Activated CD8-positive, alpha-beta T cell treated with anti-CD3 and anti-CD28 coated beads for 36 hours (primary cell): ENCODE measurements around the gene GDPGP1. TPM values are rescaled to one million over a fixed set of nuclear protein-coding genes. Genes with fewer than 3 reads are reported as not detected.

ENCODE experiments used
- ATAC-seq: fragments of 200-7000 bp; cut with Tn5 transposase; one replicate; pipeline ENCODE4 v1.10.0; 2021; ENCODE audit warnings: mild to moderate bottlenecking, moderate library complexity
- CTCF ChIA-PET: fragments of 350-600 bp; sonication (Branson Sonifier 250); formaldehyde crosslinking; loops from one replicate; lab custom pipeline; 2021; ENCODE audit warnings: antibody characterized with exemption; lab: Charles Lee
- POLR2A ChIA-PET: fragments of 350-600 bp; sonication (Branson Sonifier 250); formaldehyde crosslinking; loops from one replicate; lab custom pipeline; 2021; ENCODE audit warnings: antibody characterized with exemption; lab: Charles Lee
- DNase-seq: peaks from one replicate; pipeline ENCODE4 v3.0.0-alpha.2; 2020
- H3K27ac Mint-ChIP-seq: one replicate; pipeline ENCODE4 v1.8.0; 2021; ENCODE audit warnings: mild to moderate bottlenecking, mixed read lengths
- H3K27me3 Mint-ChIP-seq: one replicate; pipeline ENCODE4 v1.8.0; 2021; ENCODE audit warnings: mixed read lengths
- H3K36me3 Mint-ChIP-seq: one replicate; pipeline ENCODE4 v1.8.0; 2021; ENCODE audit warnings: low read depth, mixed read lengths
- H3K4me1 Mint-ChIP-seq: one replicate; pipeline ENCODE4 v1.8.0; 2021; ENCODE audit warnings: low read depth, mixed read lengths
- H3K4me3 Mint-ChIP-seq: one replicate; pipeline ENCODE4 v1.8.0; 2021; ENCODE audit warnings: mild to moderate bottlenecking, moderate library complexity, mixed read lengths
- H3K9me3 Mint-ChIP-seq: one replicate; pipeline ENCODE4 v1.8.0; 2021; ENCODE audit warnings: mixed read lengths
- CTCF ChIP-seq: fragments of 200-600 bp; IDR thresholded peaks from one replicate; pipeline ENCODE4 v1.8.0; 2022; ENCODE audit warnings: antibody characterized with exemption, mild to moderate bottlenecking
- intact Hi-C: fragments of 100-400 bp; cut with micrococcal nuclease; formaldehyde crosslinking; loops from one replicate; pipeline ENCODE4 v1.10.0; 2022
- total RNA-seq, 2 experiments: library from RNA; stranded (reverse); gene quantifications; one replicate each; pipeline ENCODE4 v1.2.3, GENCODE V29; 2021

The GDPGP1 gene
- total RNA-seq, 2 experiments from 2014 or later: 5.2 to 6.4 TPM

GRCh38 chr15:90201130-90201943, 32.7 kb upstream of the GDPGP1 start, which contains the start of gene SEMA4B:
Gene SEMA4B (plus strand): TSS chr15:90201330. CDS start chr15:90201579, 249 bp downstream.
- DNase-seq (peak; percentile 76), ATAC-seq (peak; percentile 92)
- H3K36me3 Mint-ChIP-seq: no peaks in the 10 kb centered on the region
- peaks cover 15% of the 10 kb centered on the region for H3K4me1 Mint-ChIP-seq
- H3K27me3 Mint-ChIP-seq: no peaks in the 10 kb centered on the region
- no peak for TF ChIP-seq CTCF
- POLR2A ChIA-PET: interaction anchor here (0.6 to 1.6 kb wide), 5 partner anchors 11 to 101 kb away, joined by 3 to 6 read pairs (median 3); partner anchors contain the start of genes CIB1 and GDPGP1
- intact Hi-C loops: no loop called here
- CTCF ChIA-PET: interaction anchor here (1.0 to 1.7 kb wide), 7 partner anchors 9 to 100 kb away, joined by 3 to 8 read pairs (median 5); no protein-coding TSS in a partner anchor
- H3K4me3 Mint-ChIP-seq: peak within 1 kb of the TSS; percentile 76
- H3K9me3 Mint-ChIP-seq: no peaks in the 10 kb centered on the region
- peak within 1 kb of the TSS; percentile 71 for H3K27ac Mint-ChIP-seq

GRCh38 chr15:90201944-90202375, 32.0 kb upstream of the GDPGP1 start:
- peak overlapping the region; percentile 72 for H3K4me3 Mint-ChIP-seq
- no peaks in the 10 kb centered on the region for H3K27me3 Mint-ChIP-seq
- intact Hi-C loops: no loop called here
- CTCF ChIA-PET: interaction anchor here (1.5 to 1.7 kb wide), 3 partner anchors 10 to 50 kb away, joined by 3 to 8 read pairs (median 5); no protein-coding TSS in a partner anchor
- ATAC-seq (no peak), DNase-seq (no peak)
- TF ChIP-seq CTCF: no peak
- H3K4me1 Mint-ChIP-seq: peaks cover 15% of the 10 kb centered on the region
- no peaks in the 10 kb centered on the region for H3K9me3 Mint-ChIP-seq
- no peaks in the 10 kb centered on the region for H3K36me3 Mint-ChIP-seq
- no peak overlapping the region for H3K27ac Mint-ChIP-seq
- POLR2A ChIA-PET: interaction anchor here (0.6 to 1.8 kb wide), 7 partner anchors 11 to 102 kb away, joined by 3 to 6 read pairs (median 3); partner anchors contain the start of genes CIB1 and GDPGP1

- POLR2A ChIA-PET: interaction anchor here (1.6 to 1.8 kb wide), 3 partner anchors 29 to 60 kb away, joined by 4 to 6 read pairs (median 6); partner anchors contain the start of genes CIB1 and GDPGP1
- intact Hi-C loops: no loop called here
- peaks cover 15% of the 10 kb centered on the region for H3K4me1 Mint-ChIP-seq
- no peaks in the 10 kb centered on the region for H3K36me3 Mint-ChIP-seq
- H3K9me3 Mint-ChIP-seq: no peaks in the 10 kb centered on the region
- peak overlapping the region; percentile 68 for H3K4me3 Mint-ChIP-seq
- ATAC-seq (no peak), DNase-seq (no peak)
- CTCF ChIA-PET: interaction anchor here (1.1 to 1.3 kb wide), 2 partner anchors 17 to 442 kb away, joined by 3 to 6 read pairs; no protein-coding TSS in a partner anchor
- no peak overlapping the region for H3K27ac Mint-ChIP-seq
- no peaks in the 10 kb centered on the region for H3K27me3 Mint-ChIP-seq
- no peak for TF ChIP-seq CTCF
Observed at GRCh38 chr15:90202929-90203328, 31.1 kb upstream of the GDPGP1 start.

- TF ChIP-seq CTCF: no peak
- Mint-ChIP-seq H3K27ac (no peak overlapping the region), H3K9me3 (no peaks in the 10 kb centered on the region), H3K4me3 (no peak overlapping the region), H3K4me1 (peaks cover 15% of the 10 kb centered on the region), H3K27me3 (no peaks in the 10 kb centered on the region), H3K36me3 (no peaks in the 10 kb centered on the region)
- intact Hi-C loops: no loop called here
- CTCF ChIA-PET: interaction anchor here (1.1 to 1.3 kb wide), 2 partner anchors 16 to 443 kb away, joined by 3 to 6 read pairs; no protein-coding TSS in a partner anchor
- POLR2A ChIA-PET: interaction anchor here (1.7 to 1.8 kb wide), 2 partner anchors 30 to 61 kb away, joined by 4 to 6 read pairs; partner anchors contain the start of genes CIB1 and GDPGP1
- no peak for ATAC-seq
- DNase-seq: no peak
Observed at GRCh38 chr15:90203473-90203872, 30.5 kb upstream of the GDPGP1 start.
